Upper lobe of left lung (tissue), 4 donors: ENCODE data around the gene HDGFL2.

Source experiments
- CTCF ChIP-seq, 6 experiments: fragments of 450-650 bp in 4 of 6; fragments of 200-600 bp in 2 of 6; sonication (generic) in 2 of 6; IDR thresholded peaks; one replicate each; pipeline ENCODE4 v1.5.1; 2016 to 2019; ENCODE audit warnings: antibody characterized with exemption in 6 of 6
- POLR2AphosphoS5 ChIP-seq, 2 donors: sonication (generic); formaldehyde crosslinking; IDR thresholded peaks; one replicate each; pipeline ENCODE4 v1.5.1; 2017; ENCODE audit warnings: antibody characterized with exemption in 2 of 2

- TF ChIP-seq CTCF (IDR thresholded peaks at IDR 0.05) (no peak), POLR2AphosphoS5 (IDR thresholded peaks at IDR 0.05) (no peak)
These were observed 29.6 kb downstream of the HDGFL2 start for GRCh38 chr19:4501691-4502090.
